GM12891 (cell line): ENCODE results near the gene ANXA2R.

Source experiments
- DNase-seq: peaks from one replicate; pipeline ENCODE4 v3.0.0; 2011; ENCODE audit warnings: low spot score; ENCODE audit not compliant: insufficient read length
- FAIRE-seq: peaks from 2 replicates; lab custom pipeline; 2011; peaks lifted over from hg19 to GRCh38; lab: Jason Lieb, UNC
- PAX5 ChIP-seq: IDR thresholded peaks from 2 replicates; pipeline ENCODE4 v1.6.1; 2011; ENCODE audit warnings: low read length, moderate library complexity, mild to moderate bottlenecking; ENCODE audit not compliant: insufficient read depth, severe bottlenecking
- POLR2A ChIP-seq: IDR thresholded peaks from 2 replicates; pipeline ENCODE4 v1.6.1; 2011; ENCODE audit warnings: low read depth, low read length, control low read depth
- POLR2AphosphoS5 ChIP-seq: IDR thresholded peaks from 2 replicates; pipeline ENCODE4 v1.6.1; 2011; ENCODE audit warnings: low read depth, low read length, control low read depth
- POU2F2 ChIP-seq: IDR thresholded peaks from 2 replicates; pipeline ENCODE4 v1.6.1; 2011; ENCODE audit warnings: low read depth, mild to moderate bottlenecking, control low read depth, low read length, moderate library complexity
- SPI1 ChIP-seq: IDR thresholded peaks from 2 replicates; pipeline ENCODE4 v1.6.1; 2011; ENCODE audit warnings: low read depth, low read length, control low read depth
- TAF1 ChIP-seq: IDR thresholded peaks from 2 replicates; pipeline ENCODE4 v1.6.1; 2011; ENCODE audit warnings: low read depth, low read length, control low read depth

ANXA2R gene

DNA sequence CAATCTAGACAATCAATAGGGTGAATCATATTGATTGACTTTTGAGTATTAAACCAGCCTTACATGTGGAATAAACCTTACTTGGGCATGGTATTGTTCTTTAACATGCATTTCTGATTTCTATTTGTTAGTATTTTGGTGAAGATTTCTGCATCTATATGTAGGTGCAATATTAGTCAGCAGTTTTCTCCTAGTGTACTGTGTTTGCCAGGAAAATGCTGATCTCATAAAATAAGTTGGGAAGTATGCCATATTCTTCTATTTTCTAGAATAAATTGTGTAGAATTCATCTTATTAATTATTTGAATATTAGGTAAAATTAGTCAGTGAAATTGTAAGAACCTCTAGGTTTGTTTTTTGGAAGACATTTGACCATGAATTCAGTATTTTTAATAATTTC, 38.4 kb downstream of the ANXA2R start:
- no peak for FAIRE-seq
- no peak for TF ChIP-seq PAX5
- TF ChIP-seq POLR2A: no peak
- no peak for TF ChIP-seq SPI1
- no peak for TF ChIP-seq POU2F2
- TF ChIP-seq POLR2AphosphoS5: no peak
- TF ChIP-seq TAF1: no peak

GRCh38 chr5:43000914-43001313, 39.2 kb downstream of the ANXA2R start:
- DNase-seq (no peak), FAIRE-seq (no peak)
- TF ChIP-seq TAF1: no peak
- TF ChIP-seq POLR2A: no peak
- no peak for TF ChIP-seq POLR2AphosphoS5
- no peak for TF ChIP-seq PAX5
- TF ChIP-seq POU2F2: no peak
- TF ChIP-seq SPI1: no peak

More for the DNA sequence above, 38.4 kb downstream of the ANXA2R start:
- DNase-seq: no peak

DNA sequence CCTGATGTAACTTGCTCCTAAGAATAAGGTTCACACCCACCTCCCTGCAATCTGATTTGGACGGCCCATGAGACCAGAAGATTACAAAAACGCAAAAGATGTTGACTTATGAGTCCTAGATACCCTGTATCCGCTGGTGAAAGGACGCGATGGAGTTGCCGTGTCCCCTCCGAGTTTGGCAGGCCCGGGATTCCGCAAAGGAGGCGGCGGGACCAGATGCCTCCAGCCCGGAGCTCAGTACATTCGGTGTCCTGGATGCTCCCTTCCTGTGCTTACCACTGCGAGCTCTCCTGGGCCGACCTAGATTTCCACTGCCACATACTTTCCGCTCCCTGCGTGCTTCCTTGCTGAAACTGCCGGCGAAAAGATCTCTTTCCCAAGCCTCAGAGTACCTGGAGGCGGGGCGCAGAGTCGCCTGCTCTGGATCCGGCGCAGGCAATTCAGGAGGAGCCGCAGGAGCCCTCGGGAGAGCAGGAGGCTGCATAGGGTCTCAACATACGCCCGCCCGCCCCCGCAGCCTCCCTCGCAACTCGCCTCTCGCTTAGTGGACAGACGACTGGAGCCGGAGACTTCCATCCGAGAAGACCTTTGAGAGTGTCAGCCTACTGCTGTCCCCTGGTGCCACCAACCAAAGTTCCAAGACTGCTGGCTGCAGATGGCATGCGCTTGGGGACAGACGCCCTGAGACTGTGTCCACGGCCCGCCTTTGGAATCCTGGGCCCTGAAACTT, 39.8 kb downstream of the ANXA2R start:
- DNase-seq (no peak), FAIRE-seq (no peak)

DNA sequence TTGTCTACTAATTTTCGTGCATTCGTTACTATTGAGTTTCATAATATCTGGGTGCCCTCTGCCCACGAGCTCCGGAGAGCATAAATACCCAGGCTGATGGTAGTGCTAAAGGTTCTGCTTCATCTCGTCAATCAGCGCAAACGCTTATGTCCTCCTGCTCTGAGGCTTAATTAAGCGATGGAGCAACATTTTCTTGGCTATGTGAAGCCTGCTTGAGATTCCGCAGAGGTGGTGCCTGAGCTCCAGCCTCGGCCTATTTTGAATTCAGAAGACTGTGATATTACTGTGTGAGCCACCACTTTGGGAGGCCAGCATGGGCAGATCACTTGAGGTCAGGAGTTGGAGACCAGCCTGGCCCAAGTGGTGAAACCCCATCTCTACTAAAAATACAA, 44.8 kb downstream of the ANXA2R start:
- DNase-seq (no peak), FAIRE-seq (no peak)
- TF ChIP-seq TAF1 (no peak), SPI1 (no peak), POLR2AphosphoS5 (no peak), POU2F2 (no peak)

More for the DNA sequence above, 39.8 kb downstream of the ANXA2R start:
- no peak for TF ChIP-seq SPI1
- no peak for TF ChIP-seq POLR2A
- TF ChIP-seq TAF1: no peak
- TF ChIP-seq PAX5: no peak
- TF ChIP-seq POU2F2: no peak
- no peak for TF ChIP-seq POLR2AphosphoS5

DNA sequence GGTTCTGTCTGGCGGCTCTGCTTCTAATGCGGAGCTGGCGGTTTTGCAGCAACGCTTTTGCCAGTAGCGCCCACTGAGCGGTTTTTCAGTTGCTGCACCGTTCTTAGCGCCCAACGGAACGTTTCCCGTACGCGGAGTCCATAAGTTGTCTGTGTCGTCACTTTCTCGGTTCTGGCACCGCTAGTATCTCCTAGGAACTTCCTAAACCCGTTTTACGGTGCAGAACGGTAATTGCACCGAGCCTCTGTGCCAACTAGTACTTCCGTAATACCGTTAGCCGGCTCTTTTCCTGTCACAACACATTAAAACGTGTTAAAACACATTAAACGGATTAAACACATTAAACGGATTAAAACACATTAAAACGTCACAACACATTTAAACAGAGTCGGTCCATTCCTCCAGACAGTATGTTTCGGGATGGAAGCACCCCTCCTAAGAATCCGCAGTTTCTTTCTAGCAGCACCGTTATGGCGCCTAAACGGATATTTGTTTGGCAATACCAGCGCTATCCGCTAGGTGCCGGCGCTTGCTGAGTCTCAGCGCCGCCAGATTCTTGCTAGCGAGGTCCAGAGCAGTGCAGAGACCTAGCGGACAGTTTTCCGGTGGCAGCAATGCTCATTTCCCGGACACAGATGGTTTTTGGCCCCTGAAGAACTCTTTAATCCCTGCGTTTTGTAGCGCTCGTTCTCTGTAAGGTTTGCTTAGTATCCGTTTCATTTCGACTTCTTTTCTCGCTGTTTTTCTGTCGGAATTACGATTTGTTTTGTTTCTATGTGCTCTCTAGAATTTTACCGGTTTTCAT, 45.4 kb downstream of the ANXA2R start:
- no peak for DNase-seq
- no peak for TF ChIP-seq SPI1
- no peak for TF ChIP-seq PAX5
- TF ChIP-seq POLR2AphosphoS5: no peak
- no peak for TF ChIP-seq TAF1
- TF ChIP-seq POU2F2: no peak
- TF ChIP-seq POLR2A: no peak
- FAIRE-seq: peak; percentile 92

DNA sequence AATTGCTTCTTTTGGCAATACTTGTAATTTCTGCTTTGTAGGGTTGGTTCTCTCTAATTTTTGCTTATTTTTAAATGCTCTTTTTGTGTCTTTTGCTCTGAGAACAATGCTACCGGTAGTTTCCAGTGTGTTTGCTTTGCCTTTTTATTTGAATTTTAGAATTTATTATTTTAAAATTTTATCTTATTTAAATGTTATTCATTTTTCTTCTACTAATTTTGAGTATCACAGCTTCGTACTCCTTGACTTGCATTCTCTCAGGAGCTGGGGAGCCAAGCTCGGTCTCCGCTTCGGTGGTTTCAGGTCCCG, 45.9 kb downstream of the ANXA2R start:
- DNase-seq: no peak
- TF ChIP-seq POLR2AphosphoS5: no peak
- no peak for FAIRE-seq

DNA sequence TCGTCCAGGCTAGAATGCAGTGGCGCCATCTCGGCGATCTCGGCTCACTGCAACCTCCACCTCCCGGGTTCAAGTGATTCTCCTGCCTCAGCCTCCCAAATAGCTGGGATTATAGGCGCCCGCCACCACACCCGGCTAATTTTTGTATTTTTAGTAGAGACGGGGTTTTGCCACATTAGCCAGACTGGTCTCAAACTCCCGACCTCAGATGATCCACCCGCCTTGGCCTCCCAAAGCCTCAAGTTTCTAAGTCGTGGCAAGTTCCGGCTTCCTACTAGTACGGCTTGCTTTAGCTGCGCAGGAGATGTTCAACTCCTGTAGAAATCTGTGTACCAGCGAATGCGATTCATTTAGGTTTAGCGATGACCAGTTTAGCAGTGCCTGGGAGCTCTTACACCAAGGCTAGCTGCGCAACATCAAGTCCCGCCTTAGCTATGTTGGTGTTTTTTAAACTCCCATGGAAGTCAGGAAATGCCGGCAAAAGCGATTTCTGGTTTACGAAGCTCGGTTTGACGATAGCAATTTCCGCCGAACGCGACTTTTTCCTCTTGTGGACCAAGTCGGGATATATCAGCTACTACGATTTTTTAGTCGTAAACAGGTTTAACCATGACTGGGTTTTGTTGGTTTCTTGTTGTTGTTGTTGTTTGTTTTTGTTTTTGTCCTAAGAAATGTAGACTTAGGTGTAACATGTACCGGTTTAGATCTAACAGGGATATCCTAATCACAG, 46.4 kb downstream of the ANXA2R start:
- FAIRE-seq (peak; percentile 26), DNase-seq (no peak)
- TF ChIP-seq POU2F2 (no peak), SPI1 (no peak), POLR2A (no peak), TAF1 (0 out of 2 replicates have a peak, but pooled peaks have one; percentile 22), POLR2AphosphoS5 (peak; percentile 57), PAX5 (no peak)

DNA sequence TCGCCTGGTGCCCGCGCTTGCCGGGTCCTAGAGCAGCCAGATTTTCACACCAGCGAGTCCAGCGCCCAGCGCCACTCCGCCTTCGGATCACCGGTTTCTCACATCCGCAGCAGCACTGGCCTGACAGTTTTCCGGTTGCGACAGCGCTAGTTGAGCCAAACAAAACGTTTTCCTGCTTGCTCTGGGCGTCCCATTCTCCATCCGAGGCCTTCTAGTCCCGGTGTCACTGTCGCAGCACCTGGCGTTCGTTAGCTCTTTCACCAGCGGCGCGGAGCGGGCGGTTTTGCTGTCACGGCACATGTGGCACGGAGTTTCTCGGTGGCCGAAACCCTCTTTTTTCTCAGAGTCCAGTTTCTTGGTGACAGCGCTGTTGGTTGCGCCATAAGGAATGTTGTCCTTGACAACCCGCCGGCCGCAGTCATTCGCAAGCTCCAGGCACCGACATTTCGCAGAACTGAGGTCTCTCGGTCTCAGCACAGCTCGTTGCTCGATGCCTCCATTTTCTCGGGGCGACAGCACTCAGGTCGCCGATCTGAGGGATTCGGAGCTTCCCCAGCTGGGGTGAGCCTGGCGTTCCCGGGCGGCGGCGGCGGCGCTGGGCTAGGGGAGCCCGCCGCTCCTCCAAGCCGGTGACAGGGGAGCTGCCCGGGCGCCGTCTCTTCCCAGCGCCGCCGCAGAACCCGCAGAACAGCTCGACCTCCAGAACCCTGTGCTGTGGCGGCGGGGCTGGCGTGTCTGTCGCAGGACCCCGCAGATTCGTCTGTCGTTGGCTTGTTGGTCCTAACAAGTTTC, 47.8 kb downstream of the ANXA2R start:
- DNase-seq: peak; percentile 40
- FAIRE-seq: peak; percentile 78
- TF ChIP-seq POLR2A: peak; percentile 80; the same call in 1 of the 2 replicates
- peak; percentile 89 for TF ChIP-seq TAF1
- TF ChIP-seq POU2F2: peak; percentile 78; the same call in 1 of the 2 replicates
- peak; percentile 30 for TF ChIP-seq PAX5
- TF ChIP-seq SPI1: peak; percentile 56
- TF ChIP-seq POLR2AphosphoS5: peak; percentile 88

- TF ChIP-seq PAX5 (no peak), TAF1 (no peak), SPI1 (no peak), POU2F2 (no peak), POLR2A (no peak), POLR2AphosphoS5 (no peak)
- FAIRE-seq (no peak), DNase-seq (peak; percentile 28)
Observed at GRCh38 chr5:42991404-42992087, 48.6 kb downstream of the ANXA2R start.

GRCh38 chr5:42990892-42991291, 49.2 kb downstream of the ANXA2R start:
- TF ChIP-seq SPI1: no peak
- no peak for TF ChIP-seq TAF1
- TF ChIP-seq PAX5: no peak
- no peak for TF ChIP-seq POU2F2
- TF ChIP-seq POLR2A: no peak
- no peak for TF ChIP-seq POLR2AphosphoS5
- FAIRE-seq (no peak), DNase-seq (no peak)
